ENCODE data around the gene GPR132. TPM values are rescaled to one million over a fixed set of nuclear protein-coding genes. Genes with fewer than 3 reads are reported as not detected.

Gene GPR132
- total and polyA plus RNA-seq, 9 of the 15 experiments (the other 6 are each of a cell fraction or from before 2014, with no cell fraction given) = 0.01 to 1.1 (median 0.25) TPM; not detected in 1

GRCh38 chr14:105075379-105076295 lies 10.4 kb upstream of the GPR132 start (continued):
- TF ChIP-seq, protein P1, sequence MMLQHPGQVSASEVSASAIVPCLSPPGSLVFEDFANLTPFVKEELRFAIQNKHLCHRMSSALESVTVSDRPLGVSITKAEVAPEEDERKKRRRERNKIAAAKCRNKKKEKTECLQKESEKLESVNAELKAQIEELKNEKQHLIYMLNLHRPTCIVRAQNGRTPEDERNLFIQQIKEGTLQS (IDR thresholded peaks at IDR 0.05) = no peak
- TF ChIP-seq, protein P1 (CRISPR knock-in tag; conservative IDR thresholded peaks at IDR 0.05) = no peak
- no peak for TF ChIP-seq RHOXF2B (CRISPR knock-in tag; conservative IDR thresholded peaks at IDR 0.05)
- no peak for TF ChIP-seq CHD1 (IDR thresholded peaks at IDR 0.05; ENCODE audit: low read length)
- TF ChIP-seq, protein P2, sequence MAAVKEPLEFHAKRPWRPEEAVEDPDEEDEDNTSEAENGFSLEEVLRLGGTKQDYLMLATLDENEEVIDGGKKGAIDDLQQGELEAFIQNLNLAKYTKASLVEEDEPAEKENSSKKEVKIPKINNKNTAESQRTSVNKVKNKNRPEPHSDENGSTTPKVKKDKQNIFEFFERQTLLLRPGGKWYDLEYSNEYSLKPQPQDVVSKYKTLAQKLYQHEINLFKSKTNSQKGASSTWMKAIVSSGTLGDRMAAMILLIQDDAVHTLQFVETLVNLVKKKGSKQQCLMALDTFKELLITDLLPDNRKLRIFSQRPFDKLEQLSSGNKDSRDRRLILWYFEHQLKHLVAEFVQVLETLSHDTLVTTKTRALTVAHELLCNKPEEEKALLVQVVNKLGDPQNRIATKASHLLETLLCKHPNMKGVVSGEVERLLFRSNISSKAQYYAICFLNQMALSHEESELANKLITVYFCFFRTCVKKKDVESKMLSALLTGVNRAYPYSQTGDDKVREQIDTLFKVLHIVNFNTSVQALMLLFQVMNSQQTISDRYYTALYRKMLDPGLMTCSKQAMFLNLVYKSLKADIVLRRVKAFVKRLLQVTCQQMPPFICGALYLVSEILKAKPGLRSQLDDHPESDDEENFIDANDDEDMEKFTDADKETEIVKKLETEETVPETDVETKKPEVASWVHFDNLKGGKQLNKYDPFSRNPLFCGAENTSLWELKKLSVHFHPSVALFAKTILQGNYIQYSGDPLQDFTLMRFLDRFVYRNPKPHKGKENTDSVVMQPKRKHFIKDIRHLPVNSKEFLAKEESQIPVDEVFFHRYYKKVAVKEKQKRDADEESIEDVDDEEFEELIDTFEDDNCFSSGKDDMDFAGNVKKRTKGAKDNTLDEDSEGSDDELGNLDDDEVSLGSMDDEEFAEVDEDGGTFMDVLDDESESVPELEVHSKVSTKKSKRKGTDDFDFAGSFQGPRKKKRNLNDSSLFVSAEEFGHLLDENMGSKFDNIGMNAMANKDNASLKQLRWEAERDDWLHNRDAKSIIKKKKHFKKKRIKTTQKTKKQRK (IDR thresholded peaks at IDR 0.05; ENCODE audit: borderline replicate concordance, low read depth, low read length) = no peak
- TF ChIP-seq, protein P3, sequence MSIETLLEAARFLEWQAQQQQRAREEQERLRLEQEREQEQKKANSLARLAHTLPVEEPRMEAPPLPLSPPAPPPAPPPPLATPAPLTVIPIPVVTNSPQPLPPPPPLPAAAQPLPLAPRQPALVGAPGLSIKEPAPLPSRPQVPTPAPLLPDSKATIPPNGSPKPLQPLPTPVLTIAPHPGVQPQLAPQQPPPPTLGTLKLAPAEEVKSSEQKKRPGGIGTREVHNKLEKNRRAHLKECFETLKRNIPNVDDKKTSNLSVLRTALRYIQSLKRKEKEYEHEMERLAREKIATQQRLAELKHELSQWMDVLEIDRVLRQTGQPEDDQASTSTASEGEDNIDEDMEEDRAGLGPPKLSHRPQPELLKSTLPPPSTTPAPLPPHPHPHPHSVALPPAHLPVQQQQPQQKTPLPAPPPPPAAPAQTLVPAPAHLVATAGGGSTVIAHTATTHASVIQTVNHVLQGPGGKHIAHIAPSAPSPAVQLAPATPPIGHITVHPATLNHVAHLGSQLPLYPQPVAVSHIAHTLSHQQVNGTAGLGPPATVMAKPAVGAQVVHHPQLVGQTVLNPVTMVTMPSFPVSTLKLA (conservative IDR thresholded peaks at IDR 0.05) = no peak
- TF ChIP-seq ZBTB40 (IDR thresholded peaks at IDR 0.05) = peak; percentile 33; the same call in 1 of the 2 replicates
- no peak for TF ChIP-seq ZBTB40 (CRISPR knock-in tag; IDR thresholded peaks at IDR 0.05)
- no peak for TF ChIP-seq PHB (CRISPR knock-in tag; IDR thresholded peaks at IDR 0.05)
- no peak for TF ChIP-seq ASH1L (IDR thresholded peaks at IDR 0.05; ENCODE audit: borderline replicate concordance, low read depth, partially characterized antibody)
- no peak for TF ChIP-seq ZKSCAN1 (IDR thresholded peaks at IDR 0.05; ENCODE audit: low read depth, low read length)

All from K562 (cell line).